Thoracic aorta (tissue), 2 donors: ENCODE results near the gene IQCE. TPM values are rescaled to one million over a fixed set of nuclear protein-coding genes. Genes with fewer than 3 reads are reported as not detected.

Source experiments
- ATAC-seq: fragments of 150-250 bp; one replicate; pipeline ENCODE4 v1.8.0; 2017; ENCODE audit warnings: low read depth; ENCODE audit not compliant: insufficient number of reproducible peaks, low FRiP score
- DNase-seq: peaks from one replicate; pipeline ENCODE4 v3.0.0-alpha.2; 2020; ENCODE audit warnings: low spot score
- H3K27ac ChIP-seq, 2 donors: fragments of 200-600 bp; sonication (generic); 1 replicate in 1 of 2; 2 replicates in 1 of 2; pipeline ENCODE4 v1.5.1; 2016; ENCODE audit warnings: mild to moderate bottlenecking in 2 of 2, moderate library complexity in 2 of 2
- H3K27me3 ChIP-seq: fragments of 200-600 bp; sonication (generic); replicated peaks from 2 replicates; pipeline ENCODE4 v1.6.0; 2016; ENCODE audit warnings: mild to moderate bottlenecking; ENCODE audit not compliant: insufficient read depth
- H3K36me3 ChIP-seq: fragments of 200-600 bp; sonication (generic); one replicate; pipeline ENCODE4 v1.5.1; 2016
- H3K4me1 ChIP-seq, 2 donors: fragments of 200-600 bp; sonication (generic); 1 replicate in 1 of 2; 2 replicates in 1 of 2; pipeline versions ENCODE4 v1.5.1 to v1.6.0; 2016; ENCODE audit warnings: low read depth in 2 of 2, mild to moderate bottlenecking in 1 of 2; ENCODE audit not compliant: control insufficient read depth in 1 of 2
- H3K4me3 ChIP-seq: fragments of 200-600 bp; sonication (generic); 2 replicates; pipeline ENCODE4 v1.5.1; 2016; ENCODE audit warnings: mild to moderate bottlenecking
- H3K9me3 ChIP-seq: fragments of 200-600 bp; sonication (generic); 2 replicates; pipeline ENCODE4 v1.5.1; 2016
- total RNA-seq, 2 donors: library from RNA; depleted of rRNA; stranded (reverse); fragments of >200 nt; gene quantifications; one replicate each; pipeline versions ENCODE4 v1.1.0 to v1.2.3, GENCODE V29; 2016
- TF ChIP-seq, protein P1 (sequence below): fragments of 200-600 bp; sonication (generic); IDR thresholded peaks from one replicate; pipeline ENCODE4 v1.5.1; 2019; ENCODE audit warnings: antibody characterized with exemption

Gene IQCE
- total RNA-seq, 2 donors from 2014 or later: 10.6 to 40.1 TPM

DNA sequence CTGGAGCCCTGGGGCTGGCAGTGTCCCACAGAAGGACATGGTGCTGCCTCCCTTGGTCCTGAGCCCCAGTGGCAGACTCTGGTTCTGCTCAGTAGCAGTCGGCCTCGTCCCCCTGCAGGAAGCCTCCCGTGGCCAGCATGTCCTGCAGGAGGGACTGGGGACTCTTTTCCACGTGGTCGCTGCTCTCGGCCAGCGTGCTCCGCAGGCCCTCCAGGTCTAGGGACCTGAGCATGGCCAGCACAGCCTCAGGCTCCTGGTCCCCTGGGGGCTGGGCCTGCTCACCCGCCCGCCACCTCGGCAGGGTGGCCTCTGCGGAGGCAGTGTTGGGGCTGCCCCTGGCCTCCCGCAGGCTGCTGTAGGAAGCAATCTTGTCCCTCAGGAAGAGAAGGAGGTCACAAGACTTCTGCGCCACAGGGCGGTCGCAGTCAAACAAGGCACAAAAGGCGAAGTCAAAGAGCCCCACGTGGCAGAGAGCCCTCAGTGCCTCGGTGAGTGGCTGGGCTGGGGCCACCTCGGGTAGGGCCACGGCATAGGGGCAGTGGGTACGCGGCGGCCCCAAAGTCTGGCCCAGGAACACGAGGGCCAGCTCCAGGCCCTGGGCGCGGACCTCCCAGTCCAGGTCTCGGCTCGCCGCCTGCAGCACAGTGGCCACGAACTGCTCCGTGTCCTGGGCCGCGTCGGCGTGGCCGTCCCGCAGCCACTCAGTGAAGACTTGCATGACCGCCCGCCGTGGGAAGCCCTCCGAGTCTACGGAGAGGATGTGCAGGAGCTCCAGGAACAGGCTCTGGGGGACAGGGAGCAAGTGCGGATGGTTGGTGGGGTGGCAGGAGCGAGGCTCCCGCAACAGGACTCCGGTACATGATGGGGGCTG lies 20.6 kb upstream of the IQCE start:
- TF ChIP-seq, protein P1, sequence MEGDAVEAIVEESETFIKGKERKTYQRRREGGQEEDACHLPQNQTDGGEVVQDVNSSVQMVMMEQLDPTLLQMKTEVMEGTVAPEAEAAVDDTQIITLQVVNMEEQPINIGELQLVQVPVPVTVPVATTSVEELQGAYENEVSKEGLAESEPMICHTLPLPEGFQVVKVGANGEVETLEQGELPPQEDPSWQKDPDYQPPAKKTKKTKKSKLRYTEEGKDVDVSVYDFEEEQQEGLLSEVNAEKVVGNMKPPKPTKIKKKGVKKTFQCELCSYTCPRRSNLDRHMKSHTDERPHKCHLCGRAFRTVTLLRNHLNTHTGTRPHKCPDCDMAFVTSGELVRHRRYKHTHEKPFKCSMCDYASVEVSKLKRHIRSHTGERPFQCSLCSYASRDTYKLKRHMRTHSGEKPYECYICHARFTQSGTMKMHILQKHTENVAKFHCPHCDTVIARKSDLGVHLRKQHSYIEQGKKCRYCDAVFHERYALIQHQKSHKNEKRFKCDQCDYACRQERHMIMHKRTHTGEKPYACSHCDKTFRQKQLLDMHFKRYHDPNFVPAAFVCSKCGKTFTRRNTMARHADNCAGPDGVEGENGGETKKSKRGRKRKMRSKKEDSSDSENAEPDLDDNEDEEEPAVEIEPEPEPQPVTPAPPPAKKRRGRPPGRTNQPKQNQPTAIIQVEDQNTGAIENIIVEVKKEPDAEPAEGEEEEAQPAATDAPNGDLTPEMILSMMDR: no peak
- peaks cover 23% of the 10 kb centered on the region for H3K36me3 ChIP-seq
- no peak for ATAC-seq
- no peaks in the 10 kb centered on the region for H3K27me3 ChIP-seq
- H3K4me1 ChIP-seq: no peaks in the 10 kb centered on the region
- peak; percentile 1 for DNase-seq
- H3K4me3 ChIP-seq: no peak overlapping the region
- no peaks in the 10 kb centered on the region for H3K9me3 ChIP-seq
- no peak overlapping the region for H3K27ac ChIP-seq

DNA sequence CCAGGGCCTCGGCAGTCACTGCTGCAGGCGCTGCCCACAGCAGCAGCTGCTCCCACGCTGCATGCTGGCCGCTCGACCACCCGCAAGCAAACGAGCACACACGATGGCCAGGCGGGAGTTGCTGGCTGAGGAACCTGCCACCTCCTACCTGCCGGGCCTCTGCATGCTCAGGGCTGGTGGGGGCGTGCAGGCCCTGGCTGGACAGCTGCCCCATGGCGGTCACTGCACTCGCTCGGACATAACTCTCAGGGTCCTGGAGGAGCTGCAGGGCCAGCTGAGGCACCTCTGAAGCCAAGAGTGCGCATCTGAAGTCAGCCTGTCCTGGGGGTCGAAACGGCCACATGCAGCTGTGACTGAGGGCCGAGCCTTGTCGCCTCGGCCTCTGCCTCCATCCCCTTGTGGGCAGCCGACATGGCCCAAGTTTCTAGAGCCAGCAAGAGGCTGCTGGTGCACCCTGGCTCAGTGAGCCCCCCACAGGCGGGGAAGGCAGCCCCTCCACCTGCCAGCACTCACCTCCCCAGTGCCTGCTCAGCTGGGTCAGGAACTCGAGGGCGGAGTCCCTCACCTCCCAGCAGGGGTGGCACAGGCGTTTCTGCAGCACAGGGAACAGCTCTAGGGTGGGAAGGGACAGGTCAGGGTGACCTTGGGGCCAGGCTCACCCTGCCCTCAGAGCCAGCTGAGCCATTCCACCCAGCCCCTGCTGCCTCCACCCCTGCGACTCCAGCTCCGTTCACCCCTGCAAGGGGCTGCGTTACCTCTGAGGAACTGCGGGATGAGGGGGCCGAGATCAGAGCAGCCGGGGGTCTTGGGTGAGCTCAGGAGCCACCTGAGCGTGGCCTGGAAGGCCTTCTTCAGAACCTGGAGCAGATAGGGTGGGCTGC lies 19.5 kb upstream of the IQCE start:
- ATAC-seq: no peak

DNA sequence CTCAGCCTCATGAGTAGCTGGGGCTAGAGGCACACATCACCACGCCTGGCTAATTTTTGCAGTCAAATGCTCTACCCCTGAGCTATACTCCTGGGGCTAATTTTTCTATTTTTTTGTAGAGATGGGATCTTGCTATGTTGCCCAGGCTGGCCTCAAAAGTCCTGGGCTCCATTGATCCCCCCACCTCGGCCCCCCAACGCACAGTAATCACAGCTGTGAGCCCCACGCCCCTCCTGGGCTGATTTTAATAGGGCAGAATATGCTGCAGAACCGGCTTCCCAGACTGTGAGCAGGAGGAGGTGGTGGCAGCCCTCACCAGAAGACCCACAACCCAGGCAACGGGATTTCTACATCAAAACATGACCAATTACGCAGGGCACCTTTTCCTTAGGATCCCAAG lies 18.6 kb upstream of the IQCE start:
- peaks cover 31% of the 10 kb centered on the region for H3K36me3 ChIP-seq
- no peaks in the 10 kb centered on the region for H3K27me3 ChIP-seq
- no peak overlapping the region for H3K4me3 ChIP-seq
- TF ChIP-seq, protein P1: no peak
- H3K4me1 ChIP-seq: no peaks in the 10 kb centered on the region
- ATAC-seq (no peak), DNase-seq (no peak)
- H3K27ac ChIP-seq: no peak overlapping the region
- H3K9me3 ChIP-seq: no peaks in the 10 kb centered on the region

More for the DNA sequence above, 19.5 kb upstream of the IQCE start:
- DNase-seq: no peak
- Histone ChIP-seq H3K27ac (no peak overlapping the region), H3K4me1 (no peaks in the 10 kb centered on the region), H3K9me3 (no peaks in the 10 kb centered on the region), H3K27me3 (no peaks in the 10 kb centered on the region), H3K4me3 (no peak overlapping the region), H3K36me3 (peaks cover 31% of the 10 kb centered on the region)
- TF ChIP-seq, protein P1: no peak

DNA sequence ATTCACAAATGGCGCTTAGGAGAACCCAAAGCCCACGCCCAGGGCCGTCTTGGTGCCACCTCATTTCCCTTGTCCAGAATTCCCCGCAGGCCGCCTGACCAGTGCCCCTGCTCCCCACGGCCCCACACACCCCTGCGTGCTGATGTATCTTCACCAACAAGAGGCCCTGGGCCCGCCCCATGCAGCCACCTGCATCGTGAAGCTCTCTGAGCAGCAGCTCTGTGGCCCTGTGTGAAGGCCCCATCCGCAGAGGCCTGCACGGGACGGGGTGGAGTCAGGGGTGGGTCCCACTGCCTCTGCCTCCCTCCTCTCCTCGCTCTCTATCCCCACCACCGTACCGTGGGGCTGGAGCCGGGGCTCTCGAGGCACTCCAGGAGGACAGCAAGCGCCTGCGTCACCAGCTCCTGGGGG lies 18.1 kb upstream of the IQCE start:
- DNase-seq: no peak
- no peaks in the 10 kb centered on the region for H3K27me3 ChIP-seq
- peaks cover 35% of the 10 kb centered on the region for H3K36me3 ChIP-seq
- H3K4me1 ChIP-seq: no peaks in the 10 kb centered on the region
- TF ChIP-seq, protein P1: no peak
- H3K27ac ChIP-seq: no peak overlapping the region
- H3K9me3 ChIP-seq: no peaks in the 10 kb centered on the region
- ATAC-seq: no peak
- H3K4me3 ChIP-seq: no peak overlapping the region
